AG04449 (cell line): ENCODE data around the gene PRSS35.

Experiments
- CTCF ChIA-PET: fragments of 350-600 bp; formaldehyde crosslinking; extraction: SDS; loops from one replicate; lab custom pipeline; 2021; ENCODE audit warnings: antibody characterized with exemption; lab: Yijun Ruan, JAX
- POLR2A ChIA-PET: fragments of 400-600, 350-600 bp; formaldehyde crosslinking; extraction: SDS; loops from one replicate; lab custom pipeline; 2020; ENCODE audit warnings: antibody characterized with exemption, inconsistent platforms; lab: Yijun Ruan, JAX
- DNase-seq: peaks from one replicate; pipeline ENCODE4 v3.0.0-alpha.2; 2010; ENCODE audit warnings: low read depth, low spot score
- H3K4me3 ChIP-seq: 2 replicates; pipeline ENCODE4 v1.5.1; 2011; ENCODE audit warnings: low read depth, mild to moderate bottlenecking, control low read depth, low read length
- CTCF ChIP-seq: IDR thresholded peaks from one replicate; pipeline ENCODE4 v1.5.1; 2011; ENCODE audit warnings: mild to moderate bottlenecking, moderate library complexity, low read length, control low read depth, inconsistent platforms; ENCODE audit not compliant: insufficient read depth; ENCODE audit errors: missing control alignments

PRSS35 gene

GRCh38 chr6:83511901-83512681 is at the start of gene PRSS35:
Gene PRSS35 (plus strand): TSS chr6:83512534. CDS start chr6:83523442, 10,908 bp downstream.
- H3K4me3 ChIP-seq = peak within 1 kb of the TSS; percentile 59
- ChIA-PET POLR2A (interaction anchor here (0.5 to 1.1 kb wide), 3 partner anchors 445 to 1149 kb away, joined by 3 read pairs; partner anchors contain the start of genes DOP1A and UBE3D), CTCF (interaction anchor here (0.6 to 8.2 kb wide), 51 partner anchors 8 to 449 kb away, joined by 3 to 488 read pairs (median 4); partner anchors contain the start of genes DOP1A, ME1, RWDD2A and UBE3D)
- DNase-seq = no peak
- TF ChIP-seq CTCF = peak; percentile 90

GRCh38 chr6:83463886-83464285 is 48.4 kb upstream of the PRSS35 start:
- no peak for TF ChIP-seq CTCF
- CTCF ChIA-PET = no interaction called here

GRCh38 chr6:83464381-83465140 is 47.8 kb upstream of the PRSS35 start:
- POLR2A ChIA-PET = no interaction called here
- no peak overlapping the region for H3K4me3 ChIP-seq
- CTCF ChIA-PET = interaction anchor here (1.2 to 1.3 kb wide), 2 partner anchors 12 to 242 kb away, joined by 3 read pairs; no protein-coding TSS in a partner anchor
- DNase-seq = no peak
- TF ChIP-seq CTCF = no peak

More at GRCh38 chr6:83463886-83464285, 48.4 kb upstream of the PRSS35 start:
- POLR2A ChIA-PET = no interaction called here
- DNase-seq = no peak
- H3K4me3 ChIP-seq = no peak overlapping the region

- no peak overlapping the region for H3K4me3 ChIP-seq
- DNase-seq = no peak
- POLR2A ChIA-PET = no interaction called here
- CTCF ChIA-PET = no interaction called here
- TF ChIP-seq CTCF = no peak
These were observed 46.0 kb upstream of the PRSS35 start for GRCh38 chr6:83466328-83466727.

GRCh38 chr6:83467620-83468036 is 44.7 kb upstream of the PRSS35 start:
- no peak overlapping the region for H3K4me3 ChIP-seq
- ChIA-PET CTCF (no interaction called here), POLR2A (no interaction called here)
- DNase-seq = no peak
- TF ChIP-seq CTCF = no peak

GRCh38 chr6:83470001-83470400 is 42.3 kb upstream of the PRSS35 start:
- no peak for TF ChIP-seq CTCF
- POLR2A ChIA-PET = no interaction called here
- DNase-seq = no peak
- no peak overlapping the region for H3K4me3 ChIP-seq
- CTCF ChIA-PET = interaction anchor here (1.7 kb wide), 1 partner anchor 248 kb away, joined by 4 read pairs; no protein-coding TSS in a partner anchor
